Measurements from ENCODE around the gene RAB44.

DNA sequence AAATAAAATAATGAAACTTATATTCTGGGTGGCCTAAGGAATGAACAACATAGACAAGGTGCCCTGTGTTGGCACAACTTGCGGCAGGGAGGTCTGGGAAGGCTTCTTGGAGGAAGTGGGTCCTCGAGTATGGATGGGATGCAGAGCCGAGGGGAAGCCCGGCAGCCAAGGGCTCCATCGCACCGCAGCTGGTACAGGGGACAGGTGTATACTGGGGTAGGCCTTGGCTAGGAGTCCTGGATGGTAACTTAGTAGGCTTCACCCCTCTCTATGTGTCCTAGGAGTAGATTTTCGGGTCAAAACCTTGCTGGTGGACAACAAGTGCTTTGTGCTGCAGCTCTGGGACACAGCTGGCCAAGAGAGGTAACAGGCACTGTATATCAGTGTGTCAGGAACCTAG, 28.0 kb downstream of the RAB44 start:
- TF ChIP-seq, protein P1, sequence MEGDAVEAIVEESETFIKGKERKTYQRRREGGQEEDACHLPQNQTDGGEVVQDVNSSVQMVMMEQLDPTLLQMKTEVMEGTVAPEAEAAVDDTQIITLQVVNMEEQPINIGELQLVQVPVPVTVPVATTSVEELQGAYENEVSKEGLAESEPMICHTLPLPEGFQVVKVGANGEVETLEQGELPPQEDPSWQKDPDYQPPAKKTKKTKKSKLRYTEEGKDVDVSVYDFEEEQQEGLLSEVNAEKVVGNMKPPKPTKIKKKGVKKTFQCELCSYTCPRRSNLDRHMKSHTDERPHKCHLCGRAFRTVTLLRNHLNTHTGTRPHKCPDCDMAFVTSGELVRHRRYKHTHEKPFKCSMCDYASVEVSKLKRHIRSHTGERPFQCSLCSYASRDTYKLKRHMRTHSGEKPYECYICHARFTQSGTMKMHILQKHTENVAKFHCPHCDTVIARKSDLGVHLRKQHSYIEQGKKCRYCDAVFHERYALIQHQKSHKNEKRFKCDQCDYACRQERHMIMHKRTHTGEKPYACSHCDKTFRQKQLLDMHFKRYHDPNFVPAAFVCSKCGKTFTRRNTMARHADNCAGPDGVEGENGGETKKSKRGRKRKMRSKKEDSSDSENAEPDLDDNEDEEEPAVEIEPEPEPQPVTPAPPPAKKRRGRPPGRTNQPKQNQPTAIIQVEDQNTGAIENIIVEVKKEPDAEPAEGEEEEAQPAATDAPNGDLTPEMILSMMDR (IDR thresholded peaks at IDR 0.05; ENCODE audit: poor library complexity) = no peak
- no peak for TF ChIP-seq EZH2 (IDR thresholded peaks at IDR 0.05; ENCODE audit: borderline replicate concordance)

Data from hepatocyte (in vitro differentiated cells).